ENCODE results near the gene HTR3E. TPM values are rescaled to one million over a fixed set of nuclear protein-coding genes. Genes with fewer than 3 reads are reported as not detected.

HTR3E gene
- total RNA-seq, 1 experiment from 2014 or later: not detected

DNA sequence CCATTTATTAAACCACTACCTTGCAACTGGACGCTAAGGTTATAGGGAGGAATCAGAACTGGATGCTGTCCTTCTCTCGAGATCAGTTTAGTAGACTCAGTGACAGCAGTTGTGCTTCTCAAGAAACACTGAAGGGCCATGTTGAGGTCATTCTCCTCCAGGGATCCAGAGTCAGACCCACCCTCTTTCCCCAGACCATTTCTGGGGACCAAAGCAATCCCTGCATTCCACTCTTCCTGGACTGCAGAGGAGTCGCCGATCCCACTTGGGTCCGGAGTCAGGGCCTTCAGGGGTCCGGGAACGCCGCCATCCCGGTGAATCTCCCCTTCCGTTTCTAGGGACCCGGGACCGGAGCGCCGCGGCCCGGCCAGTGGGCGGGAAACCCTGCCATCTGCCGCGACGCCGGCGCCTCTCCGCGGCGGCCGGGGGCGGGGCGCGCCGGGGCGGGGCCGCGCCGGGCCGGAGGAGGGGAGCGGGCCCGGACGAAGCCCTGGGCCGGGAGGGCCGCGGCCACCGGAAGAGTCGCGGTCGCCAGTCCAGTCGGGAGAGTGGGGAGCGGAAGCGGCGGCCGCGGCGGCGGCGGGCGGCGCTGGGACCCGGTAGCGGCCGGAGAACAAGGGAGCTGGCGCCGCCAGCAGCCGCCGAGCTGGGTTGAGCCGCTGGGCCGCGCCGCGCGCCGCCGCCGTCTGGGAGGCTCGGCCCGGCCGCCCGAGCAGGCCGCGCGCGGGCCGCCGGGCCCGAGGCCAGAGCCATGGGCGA is 58.2 kb downstream of the HTR3E start, which contains the start of gene DVL3:
DVL3 (plus strand) TSS at position 493 of the 759 bp plus-strand sequence; CDS start at position 752, 259 bp downstream.
- Histone ChIP-seq H2AFZ (ENCODE audit: low read length) (peak within 1 kb of the TSS; percentile 99), H3K4me2 (ENCODE audit: low read depth, low read length, poor library complexity, severe bottlenecking) (peak within 1 kb of the TSS; percentile 84), H3K4me3 (ENCODE audit: low read length) (peak within 1 kb of the TSS; percentile 78), H3K4me1 (ENCODE audit: low read length) (peaks cover 18% of the 10 kb centered on the region), H3K27me3 (ENCODE audit: low read length) (no peaks in the 10 kb centered on the region), H3K27ac (ENCODE audit: low read length) (peak within 1 kb of the TSS; percentile 24; the same call in 1 of the 2 replicates), H3K9me2 (replicated peaks; ENCODE audit: insufficient read depth, low read length) (no peaks in the 10 kb centered on the region), H3K9ac (ENCODE audit: low read length) (peak within 1 kb of the TSS; percentile 90), H3K36me3 (ENCODE audit: insufficient read depth, low read length) (no peaks in the 10 kb centered on the region), H3K79me2 (ENCODE audit: low read length) (peaks cover 37% of the 10 kb centered on the region), H4K20me1 (ENCODE audit: insufficient read depth, low read depth, low read length) (peaks cover 11% of the 10 kb centered on the region; the same call in 1 of the 2 replicates), H3K9me3 (ENCODE audit: low read length) (no peaks in the 10 kb centered on the region)
- peak; percentile 76 for DNase-seq

DNA sequence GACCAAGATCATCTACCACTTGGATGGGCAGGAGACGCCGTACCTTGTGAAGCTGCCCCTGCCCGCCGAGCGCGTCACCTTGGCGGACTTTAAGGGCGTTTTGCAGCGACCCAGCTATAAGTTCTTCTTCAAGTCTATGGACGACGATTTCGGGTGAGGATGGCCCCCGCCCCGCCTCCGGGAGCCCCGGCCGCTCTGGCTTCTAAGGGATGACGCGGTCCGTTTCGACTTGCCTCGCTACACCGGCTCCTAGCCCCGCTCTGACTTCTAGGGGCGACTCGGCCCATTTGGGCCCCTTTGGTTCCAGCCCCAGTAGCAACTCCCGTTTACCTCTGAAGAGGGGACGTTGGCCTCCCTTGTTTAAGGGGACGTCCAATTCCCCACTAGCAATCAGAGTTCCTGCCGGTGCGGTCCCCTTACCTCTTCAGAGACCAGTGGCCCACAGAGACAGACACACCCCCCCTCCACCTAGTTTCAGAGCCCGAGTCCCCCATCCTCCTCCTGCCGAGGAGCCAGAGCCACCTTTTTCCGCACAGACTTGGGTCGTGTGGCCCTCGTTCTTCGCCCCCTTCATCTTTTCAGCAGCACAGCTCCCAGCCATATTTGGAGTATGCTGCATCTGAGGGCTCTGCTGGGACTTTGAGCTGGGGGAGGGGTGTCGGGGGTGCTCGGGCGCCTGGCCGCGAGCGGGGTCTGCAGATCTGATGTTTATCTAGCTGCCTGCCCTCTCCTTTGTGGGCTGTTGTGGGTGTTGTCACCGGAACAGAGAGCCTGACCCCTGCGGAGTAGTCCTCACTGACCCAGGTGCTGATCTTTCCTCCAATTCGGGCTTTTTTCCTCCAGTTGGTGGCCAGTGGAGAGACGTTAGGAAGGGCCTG is 59.0 kb downstream of the HTR3E start:
- Histone ChIP-seq H3K9me3 (ENCODE audit: low read length) (no peaks in the 10 kb centered on the region), H3K4me3 (ENCODE audit: low read length) (peak overlapping the region; percentile 78), H3K9me2 (replicated peaks; ENCODE audit: insufficient read depth, low read length) (no peaks in the 10 kb centered on the region), H3K9ac (ENCODE audit: low read length) (peak overlapping the region; percentile 90), H3K27ac (ENCODE audit: low read length) (peak overlapping the region; percentile 24; the same call in 1 of the 2 replicates), H2AFZ (ENCODE audit: low read length) (peak overlapping the region; percentile 91), H4K20me1 (ENCODE audit: insufficient read depth, low read depth, low read length) (peaks cover 15% of the 10 kb centered on the region; the same call in 1 of the 2 replicates), H3K79me2 (ENCODE audit: low read length) (peaks cover 45% of the 10 kb centered on the region), H3K36me3 (ENCODE audit: insufficient read depth, low read length) (no peaks in the 10 kb centered on the region), H3K4me2 (ENCODE audit: low read depth, low read length, poor library complexity, severe bottlenecking) (peak overlapping the region; percentile 84), H3K27me3 (ENCODE audit: low read length) (no peaks in the 10 kb centered on the region), H3K4me1 (ENCODE audit: low read length) (peaks cover 18% of the 10 kb centered on the region)
- DNase-seq: peak; percentile 85

GRCh38 chr3:184156522-184156955 is 59.7 kb downstream of the HTR3E start:
- H3K4me3 ChIP-seq (ENCODE audit: low read length): peak overlapping the region; percentile 78
- peaks cover 18% of the 10 kb centered on the region for H3K4me1 ChIP-seq (ENCODE audit: low read length)
- peak overlapping the region; percentile 90 for H3K9ac ChIP-seq (ENCODE audit: low read length)
- 0 out of 2 replicates have a peak overlapping the region, but pooled peaks have one; percentile 24 for H3K27ac ChIP-seq (ENCODE audit: low read length)
- no peaks in the 10 kb centered on the region for H3K27me3 ChIP-seq (ENCODE audit: low read length)
- DNase-seq: peak; percentile 56
- H3K4me2 ChIP-seq (ENCODE audit: low read depth, low read length, poor library complexity, severe bottlenecking): peak overlapping the region; percentile 84
- H3K9me3 ChIP-seq (ENCODE audit: low read length): no peaks in the 10 kb centered on the region
- peaks cover 50% of the 10 kb centered on the region for H3K79me2 ChIP-seq (ENCODE audit: low read length)
- H3K36me3 ChIP-seq (ENCODE audit: insufficient read depth, low read length): no peaks in the 10 kb centered on the region
- H2AFZ ChIP-seq (ENCODE audit: low read length): no peak overlapping the region
- no peaks in the 10 kb centered on the region for H3K9me2 ChIP-seq (replicated peaks; ENCODE audit: insufficient read depth, low read length)
- peaks cover 15% of the 10 kb centered on the region; the same call in 1 of the 2 replicates for H4K20me1 ChIP-seq (ENCODE audit: insufficient read depth, low read depth, low read length)

Small RNAs within 50 kb of the gene (small RNA-seq; reads per million reads assigned to genes)
- gene RF00019: not detected

Other genes starting within 250 kb of the HTR3E start
- 44.9 and 48.8 TPM in 2 replicates for gene PARL, start 212.2 kb upstream of the HTR3E start, total RNA-seq (2014; rRNA removed; shearing (Covaris generic); ENCODE audit: low replicate concordance)
- gene ABCC5, start 79.2 kb upstream of the HTR3E start, total RNA-seq (2014; rRNA removed; shearing (Covaris generic); ENCODE audit: low replicate concordance): 79.9 and 86.5 TPM in 2 replicates
- gene HTR3D, start 65.3 kb upstream of the HTR3E start, total RNA-seq (2014; rRNA removed; shearing (Covaris generic); ENCODE audit: low replicate concordance): not detected in 2 replicates
- not detected in 2 replicates for gene HTR3C, start 44.0 kb upstream of the HTR3E start, total RNA-seq (2014; rRNA removed; shearing (Covaris generic); ENCODE audit: low replicate concordance)
- 59.4 and 68.4 TPM in 2 replicates for gene EIF2B5, start 38.3 kb downstream of the HTR3E start, total RNA-seq (2014; rRNA removed; shearing (Covaris generic); ENCODE audit: low replicate concordance)
- gene DVL3, start 58.3 kb downstream of the HTR3E start, total RNA-seq (2014; rRNA removed; shearing (Covaris generic); ENCODE audit: low replicate concordance): 62.1 and 106 TPM in 2 replicates
- 212 and 265 TPM in 2 replicates for gene AP2M1, start 77.8 kb downstream of the HTR3E start, total RNA-seq (2014; rRNA removed; shearing (Covaris generic); ENCODE audit: low replicate concordance)
- gene ABCF3, start 89.1 kb downstream of the HTR3E start, total RNA-seq (2014; rRNA removed; shearing (Covaris generic); ENCODE audit: low replicate concordance): 61.6 and 62.9 TPM in 2 replicates
- not detected in 2 replicates for gene VWA5B2, start 132.5 kb downstream of the HTR3E start, total RNA-seq (2014; rRNA removed; shearing (Covaris generic); ENCODE audit: low replicate concordance)
- 80.1 and 108 TPM in 2 replicates for gene ALG3, start 151.9 kb downstream of the HTR3E start, total RNA-seq (2014; rRNA removed; shearing (Covaris generic); ENCODE audit: low replicate concordance)
- 30.3 and 49.6 TPM in 2 replicates for gene EEF1AKMT4, start 152.6 kb downstream of the HTR3E start, total RNA-seq (2014; rRNA removed; shearing (Covaris generic); ENCODE audit: low replicate concordance)
- 5.0 and 9.5 TPM in 2 replicates for gene CAMK2N2, start 164.5 kb downstream of the HTR3E start, total RNA-seq (2014; rRNA removed; shearing (Covaris generic); ENCODE audit: low replicate concordance)
- gene ECE2, start 179.0 kb downstream of the HTR3E start, total RNA-seq (2014; rRNA removed; shearing (Covaris generic); ENCODE audit: low replicate concordance): 0.15 TPM in 1 of 2 replicates, not detected in the other
- gene PSMD2, start 202.2 kb downstream of the HTR3E start, total RNA-seq (2014; rRNA removed; shearing (Covaris generic); ENCODE audit: low replicate concordance): 235 and 301 TPM in 2 replicates
- gene EIF4G1, start 217.5 kb downstream of the HTR3E start, total RNA-seq (2014; rRNA removed; shearing (Covaris generic); ENCODE audit: low replicate concordance): 177 and 369 TPM in 2 replicates
- 23.0 and 26.1 TPM in 2 replicates for gene FAM131A, start 240.5 kb downstream of the HTR3E start, total RNA-seq (2014; rRNA removed; shearing (Covaris generic); ENCODE audit: low replicate concordance)

All from Karpas-422 (cell line).